Esophagus squamous epithelium (tissue), 4 donors: ENCODE results near the gene NTF4.

Experiments used
- CTCF ChIP-seq, 6 experiments: fragments of 450-650 bp in 4 of 6; fragments of 200-600 bp in 2 of 6; sonication (generic) in 2 of 6; IDR thresholded peaks; one replicate each; pipeline ENCODE4 v1.5.1; 2016 to 2019; ENCODE audit warnings: antibody characterized with exemption in 6 of 6, mild to moderate bottlenecking in 4 of 6, moderate library complexity in 4 of 6
- POLR2A ChIP-seq, 4 donors: fragments of 450-650 bp; IDR thresholded peaks; one replicate each; pipeline ENCODE4 v1.6.1; 2017; ENCODE audit warnings: antibody characterized with exemption in 4 of 4, mild to moderate bottlenecking in 4 of 4, moderate library complexity in 3 of 4

- TF ChIP-seq CTCF (IDR thresholded peaks at IDR 0.05) (no peak), POLR2A (IDR thresholded peaks at IDR 0.05) (no peak)
Measured at GRCh38 chr19:49059053-49059452, 5.6 kb downstream of the NTF4 start.
